IgD-negative memory B cell (primary cell): Measurements from ENCODE around the gene PKM. TPM values are rescaled to one million over a fixed set of nuclear protein-coding genes. Genes with fewer than 3 reads are reported as not detected.
A peak's percentile ranks its signal among the peaks of the same experiment; 100 is the strongest.
"Not testable (repeated sequence)": the region's sequence is repeated elsewhere in the genome, so short reads cannot be mapped to it uniquely, and the experiment has no call there.

ENCODE experiments used
- H3K27ac Mint-ChIP-seq, 3 donors: one replicate each; pipeline ENCODE4 v1.8.0; 2020 to 2022; ENCODE audit warnings: mild to moderate bottlenecking in 3 of 3, mixed read lengths in 3 of 3, moderate library complexity in 1 of 3
- H3K27me3 Mint-ChIP-seq: one replicate; pipeline ENCODE4 v1.8.0; 2021; ENCODE audit warnings: mixed read lengths
- H3K36me3 Mint-ChIP-seq: one replicate; pipeline ENCODE4 v1.8.0; 2020; ENCODE audit warnings: mild to moderate bottlenecking, mixed read lengths
- H3K4me1 Mint-ChIP-seq, 3 donors: one replicate each; pipeline ENCODE4 v1.8.0; 2020 to 2022; ENCODE audit warnings: mixed read lengths in 3 of 3, mild to moderate bottlenecking in 1 of 3
- H3K4me3 Mint-ChIP-seq, 4 donors: one replicate each; pipeline ENCODE4 v1.8.0; 2020 to 2022; ENCODE audit warnings: mild to moderate bottlenecking in 4 of 4, mixed read lengths in 4 of 4, moderate library complexity in 3 of 4
- H3K9me3 Mint-ChIP-seq, 3 donors: one replicate each; pipeline ENCODE4 v1.8.0; 2020 to 2021; ENCODE audit warnings: mixed read lengths in 3 of 3, mild to moderate bottlenecking in 1 of 3
- polyA plus RNA-seq: library from polyadenylated mRNA; unstranded; fragments of 300-500 nt; fragmentation: Illumina TruSeq; gene quantifications from one replicate; pipeline ENCODE4 v1.2.3, GENCODE V29; 2021

Gene PKM
- polyA plus RNA-seq, 1 donor from 2014 or later: 360 TPM

DNA sequence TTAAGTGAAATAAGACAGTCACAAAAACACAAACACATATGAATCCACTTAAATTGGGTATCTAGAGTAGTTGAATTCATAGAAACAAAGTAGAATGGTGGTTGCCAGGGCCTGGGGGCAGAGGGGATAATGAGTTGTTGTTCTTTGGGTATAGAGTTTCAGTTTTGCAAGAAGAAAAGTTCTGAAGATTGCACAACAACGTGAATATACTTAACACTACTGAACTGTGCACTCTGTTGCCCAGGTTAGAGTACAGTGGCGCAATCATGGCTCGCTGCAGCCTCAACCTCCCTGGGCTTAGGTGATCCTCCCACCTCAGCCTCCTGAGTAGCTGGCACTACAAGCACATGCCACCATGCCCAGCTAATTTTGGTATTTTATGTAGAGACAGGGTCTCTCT is 48.3 kb downstream of the PKM start:
- H3K27me3 Mint-ChIP-seq: peaks cover 28% of the 10 kb centered on the region
- H3K36me3 Mint-ChIP-seq: no peaks in the 10 kb centered on the region
- H3K27ac Mint-ChIP-seq: no peak overlapping the region
- H3K9me3 Mint-ChIP-seq: no peaks in the 10 kb centered on the region
- no peaks in the 10 kb centered on the region for H3K4me1 Mint-ChIP-seq
- no peak overlapping the region for H3K4me3 Mint-ChIP-seq

DNA sequence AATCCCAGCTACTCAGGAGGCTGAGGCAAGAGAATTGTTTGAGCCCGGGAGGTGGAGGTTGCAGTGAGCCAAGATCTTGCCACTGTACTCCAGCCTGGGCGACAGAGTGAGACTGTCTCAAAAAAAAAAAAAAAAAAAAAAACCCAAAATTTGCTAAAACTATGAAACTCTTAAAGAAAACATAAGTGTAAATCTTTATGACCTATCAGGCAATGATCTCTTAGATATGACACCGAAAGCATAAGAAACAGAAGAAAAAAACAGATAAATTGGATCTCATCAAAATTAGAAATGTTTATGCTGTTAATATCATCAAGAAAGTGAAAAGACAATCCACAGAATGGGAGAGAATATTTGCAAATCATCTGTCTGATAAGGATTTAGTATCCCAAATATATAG is 48.7 kb downstream of the PKM start:
- H3K27ac Mint-ChIP-seq: no peak overlapping the region
- H3K9me3 Mint-ChIP-seq: no peaks in the 10 kb centered on the region
- no peak overlapping the region for H3K4me3 Mint-ChIP-seq
- H3K4me1 Mint-ChIP-seq: no peaks in the 10 kb centered on the region
- H3K36me3 Mint-ChIP-seq: no peaks in the 10 kb centered on the region
- H3K27me3 Mint-ChIP-seq: peaks cover 28% of the 10 kb centered on the region

DNA sequence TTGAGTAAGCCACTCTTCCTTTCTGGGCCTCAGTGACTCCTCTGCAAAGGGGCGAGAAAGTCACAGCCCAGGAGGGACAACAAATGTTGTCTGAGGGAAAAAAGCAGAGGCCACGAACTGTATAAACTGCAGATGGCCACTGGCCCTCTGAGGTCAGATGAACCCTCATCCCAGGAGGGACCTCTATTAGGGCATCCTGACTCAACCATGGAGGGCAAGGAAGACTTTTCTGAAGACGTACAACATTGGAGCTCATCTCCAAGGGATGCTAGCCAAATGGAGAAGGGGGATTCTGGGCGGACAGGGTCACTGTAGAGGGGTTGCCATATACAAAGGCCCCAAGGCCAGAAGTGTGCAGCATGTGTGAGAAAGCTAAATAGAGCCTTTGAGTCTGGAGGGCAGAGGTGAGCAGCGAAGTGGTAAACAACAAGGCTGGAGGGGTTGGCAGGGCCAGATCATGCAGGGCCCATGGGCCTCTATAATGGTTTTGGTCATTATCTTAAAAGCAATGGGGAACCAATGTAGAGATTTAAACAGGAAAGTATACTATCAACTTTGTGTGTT is 50.1 kb downstream of the PKM start:
- H3K4me3 Mint-ChIP-seq: no peak overlapping the region

DNA sequence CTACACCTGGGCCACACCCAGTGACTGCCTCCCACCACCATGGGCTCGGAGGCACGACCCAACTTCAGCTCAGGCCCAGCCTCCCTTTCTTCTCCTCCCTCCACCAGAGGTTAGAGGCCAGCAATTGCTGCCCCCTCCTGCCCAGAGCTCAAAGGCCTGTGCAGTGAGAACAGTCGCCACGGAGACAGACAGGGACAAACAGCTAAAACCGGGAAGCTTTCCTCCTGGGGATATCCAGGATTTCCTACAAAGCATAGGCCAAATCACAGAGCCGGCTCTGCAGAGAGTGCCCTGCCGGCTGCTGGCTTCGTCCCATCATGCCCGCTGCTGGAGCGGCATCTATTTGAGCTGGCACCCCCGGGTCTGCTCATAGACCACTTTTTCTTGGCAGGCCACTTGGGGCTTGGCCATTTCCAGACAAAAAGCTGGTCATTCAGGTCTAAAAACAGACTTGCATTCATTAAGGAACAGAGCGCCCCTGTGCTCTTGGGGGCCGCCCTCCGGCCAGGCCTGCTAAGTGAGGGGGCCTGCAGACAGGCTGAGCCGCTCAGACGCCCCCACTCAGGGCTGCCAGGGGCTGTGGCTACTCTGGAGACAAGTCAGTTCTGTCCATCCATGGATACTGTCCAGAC is 50.9 kb downstream of the PKM start:
- Mint-ChIP-seq H3K9me3 (no peaks in the 10 kb centered on the region), H3K27ac (no peak overlapping the region), H3K27me3 (peaks cover 29% of the 10 kb centered on the region), H3K36me3 (no peaks in the 10 kb centered on the region), H3K4me3 (no peak overlapping the region), H3K4me1 (peaks cover 0 to 3% (median 0%) of the 10 kb centered on the region in 3 donors)

More for the DNA sequence above, 50.1 kb downstream of the PKM start:
- Mint-ChIP-seq H3K4me1 (no peaks in the 10 kb centered on the region), H3K36me3 (no peaks in the 10 kb centered on the region), H3K27ac (no peak overlapping the region), H3K9me3 (no peaks in the 10 kb centered on the region), H3K27me3 (peaks cover 29% of the 10 kb centered on the region)

DNA sequence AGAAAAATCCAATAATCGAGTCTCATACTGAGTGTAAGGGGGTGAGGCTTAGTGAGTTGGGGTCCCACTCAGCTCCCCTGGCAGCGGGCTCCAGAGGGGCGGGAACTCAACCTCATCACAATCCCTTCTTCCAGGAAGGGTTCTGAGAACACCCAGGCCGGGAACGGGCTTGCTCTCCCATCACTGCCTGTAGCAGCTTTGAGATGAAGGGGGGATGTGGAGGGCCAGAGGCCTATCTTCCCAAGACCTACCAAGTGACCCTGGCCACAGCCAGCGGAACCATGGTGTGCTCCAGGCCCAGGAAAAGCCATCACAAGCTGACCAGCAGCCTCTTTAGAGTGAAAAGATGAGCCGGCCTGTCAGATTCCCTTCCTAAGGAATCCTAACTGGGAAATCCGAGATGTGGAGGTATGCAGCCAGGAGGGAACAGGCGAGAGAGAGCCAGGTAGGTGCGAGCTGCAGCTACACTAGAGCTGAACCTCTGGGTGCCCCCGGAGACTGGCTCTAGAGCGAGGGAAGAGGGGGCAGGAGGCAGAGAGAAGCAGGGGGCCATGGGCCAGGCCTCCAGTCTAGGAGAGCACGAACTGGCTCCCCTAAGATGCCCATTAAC is 51.9 kb downstream of the PKM start:
- H3K36me3 Mint-ChIP-seq: no peaks in the 10 kb centered on the region
- H3K27me3 Mint-ChIP-seq: peaks cover 28% of the 10 kb centered on the region

DNA sequence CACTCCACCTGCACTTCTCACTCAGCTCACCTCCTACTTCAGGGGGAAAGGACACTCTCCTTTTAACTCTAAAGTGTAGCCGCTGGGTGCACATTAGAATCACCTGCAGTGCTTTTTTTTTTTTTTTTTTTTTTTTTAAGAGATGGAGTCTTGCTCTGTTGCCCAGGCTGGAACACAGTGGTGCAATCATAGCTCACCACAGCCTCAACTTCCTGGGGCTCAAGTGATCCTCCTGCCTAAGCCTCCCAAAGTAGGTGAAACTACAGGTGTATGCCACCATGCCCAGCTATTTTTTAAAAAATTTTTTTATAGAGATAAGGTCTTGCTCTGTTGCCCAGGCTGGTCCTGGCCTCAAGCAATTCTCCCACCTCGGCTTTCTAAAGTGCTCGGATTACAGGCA is 54.2 kb downstream of the PKM start:
- Mint-ChIP-seq H3K27ac (no peak overlapping the region), H3K9me3 (no peaks in the 10 kb centered on the region), H3K36me3 (no peaks in the 10 kb centered on the region)

More for the DNA sequence above, 51.9 kb downstream of the PKM start:
- Mint-ChIP-seq H3K27ac (no peak overlapping the region), H3K4me3 (no peak overlapping the region), H3K4me1 (peaks cover 0 to 3% (median 0%) of the 10 kb centered on the region in 3 donors), H3K9me3 (no peaks in the 10 kb centered on the region)

DNA sequence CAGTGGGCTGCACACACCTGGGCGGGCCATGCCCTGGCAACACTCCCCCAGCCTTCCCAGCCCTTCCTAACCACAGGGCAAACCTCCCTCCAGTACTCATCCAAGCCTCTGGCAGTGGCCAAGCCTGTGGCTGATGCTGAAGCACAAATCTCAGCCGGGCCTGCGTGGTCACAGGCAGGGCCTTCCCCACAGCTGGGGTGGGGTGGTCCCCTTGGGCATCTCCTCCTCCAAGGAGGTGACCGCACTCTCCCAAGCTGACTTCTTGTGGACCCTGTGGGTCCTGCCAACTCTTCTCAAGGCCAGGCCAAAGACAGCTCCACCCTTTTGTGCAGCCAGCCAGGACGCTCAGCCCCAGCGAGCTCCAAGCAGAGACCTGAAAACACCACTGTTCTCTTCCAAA is 54.8 kb downstream of the PKM start:
- H3K4me3 Mint-ChIP-seq: no peak overlapping the region
- H3K36me3 Mint-ChIP-seq: no peaks in the 10 kb centered on the region
- H3K4me1 Mint-ChIP-seq: peaks cover 0 to 3% (median 0%) of the 10 kb centered on the region in 3 donors
- no peak overlapping the region for H3K27ac Mint-ChIP-seq
- H3K27me3 Mint-ChIP-seq: peaks cover 13% of the 10 kb centered on the region
- H3K9me3 Mint-ChIP-seq: no peaks in the 10 kb centered on the region

More for the DNA sequence above, 54.2 kb downstream of the PKM start:
- Mint-ChIP-seq H3K4me3 (no peak overlapping the region), H3K4me1 (peaks cover 0 to 3% (median 0%) of the 10 kb centered on the region in 3 donors), H3K27me3 (peaks cover 16% of the 10 kb centered on the region)

DNA sequence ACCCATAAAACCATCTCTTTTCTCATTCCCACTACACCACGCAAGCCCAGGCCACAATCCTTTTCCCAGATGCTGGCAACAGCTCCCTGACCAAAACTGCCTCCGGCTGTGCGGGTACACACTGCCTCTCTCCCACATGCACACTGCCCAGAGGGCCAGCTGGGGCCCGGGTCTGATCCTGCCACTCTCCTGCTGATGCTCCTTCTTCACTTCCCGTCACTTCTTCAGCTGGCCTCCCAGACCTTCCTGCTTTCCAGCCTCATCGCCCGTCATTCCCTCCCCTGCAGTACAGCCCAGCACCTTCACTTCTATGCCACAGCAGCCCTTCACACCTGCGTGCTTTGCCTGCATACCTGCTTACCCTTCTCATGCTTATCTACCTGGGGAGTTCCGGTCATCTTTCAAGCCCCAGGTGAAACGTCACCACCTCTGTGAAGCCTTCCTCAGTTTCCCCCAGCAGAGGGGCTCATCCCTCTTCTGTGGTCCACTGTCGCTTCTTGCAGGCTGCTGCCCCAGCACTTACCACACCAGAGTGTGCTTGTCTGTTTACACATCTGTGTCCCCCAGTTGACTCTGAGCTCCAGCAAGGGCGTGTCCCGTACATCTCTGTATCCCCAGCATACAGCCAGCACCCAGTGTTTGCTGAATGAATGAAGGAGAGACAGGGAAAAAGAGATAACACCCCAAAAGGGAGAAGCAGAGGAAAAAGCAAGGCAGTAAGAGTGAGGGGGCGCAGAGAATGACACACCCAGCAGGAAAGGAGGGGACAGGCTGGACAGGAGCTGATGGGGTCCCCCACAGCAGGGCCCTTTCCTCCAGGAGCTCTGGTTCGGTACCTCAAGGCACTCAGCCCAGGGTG is 55.6 kb downstream of the PKM start:
- H3K27me3 Mint-ChIP-seq: peaks cover 8% of the 10 kb centered on the region
- no peaks in the 10 kb centered on the region for H3K36me3 Mint-ChIP-seq
- H3K4me1 Mint-ChIP-seq: peaks cover 0 to 3% (median 0%) of the 10 kb centered on the region in 3 donors
- H3K27ac Mint-ChIP-seq: no peak overlapping the region
- H3K4me3 Mint-ChIP-seq: no peak overlapping the region
- H3K9me3 Mint-ChIP-seq: no peaks in the 10 kb centered on the region

DNA sequence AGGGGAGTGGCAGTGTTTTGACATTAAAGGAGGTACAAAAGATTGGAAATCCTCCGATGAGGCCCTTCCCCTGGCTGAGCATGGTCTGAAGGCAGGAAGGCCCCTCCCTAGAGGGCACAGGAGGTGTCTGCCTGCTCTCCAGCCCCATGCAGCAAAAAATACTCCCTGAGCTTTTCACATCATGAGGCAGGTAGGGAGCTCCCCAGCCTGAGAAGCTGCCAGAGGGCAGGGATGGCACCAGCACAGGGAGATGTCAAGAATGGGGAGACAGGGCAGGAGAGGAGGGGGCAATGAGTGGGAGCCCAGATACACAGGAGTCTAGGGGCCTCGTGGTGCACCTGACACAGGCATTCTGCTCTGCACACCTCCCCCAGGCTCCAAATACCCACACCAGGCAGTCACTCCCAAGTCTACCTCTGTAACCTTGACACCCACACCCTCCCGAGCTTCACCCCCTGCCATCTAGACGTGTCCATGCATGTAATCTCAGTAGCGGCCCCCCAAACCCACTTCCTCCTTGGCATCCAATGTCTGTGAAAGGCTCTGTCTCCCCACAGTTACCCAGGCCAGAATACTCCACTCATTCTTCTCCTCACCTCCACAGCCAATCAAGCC is 56.3 kb downstream of the PKM start:
- Mint-ChIP-seq H3K27ac (no peak overlapping the region), H3K4me3 (no peak overlapping the region), H3K9me3 (no peaks in the 10 kb centered on the region), H3K4me1 (peaks cover 0 to 3% (median 0%) of the 10 kb centered on the region in 3 donors), H3K36me3 (no peaks in the 10 kb centered on the region), H3K27me3 (peaks cover 8% of the 10 kb centered on the region)

GRCh38 chr15:72173864-72174550 is 57.0 kb downstream of the PKM start:
- Mint-ChIP-seq H3K4me3 (no peak overlapping the region), H3K27me3 (peaks cover 8% of the 10 kb centered on the region), H3K36me3 (no peaks in the 10 kb centered on the region), H3K27ac (no peak overlapping the region), H3K4me1 (peaks cover 0 to 3% (median 0%) of the 10 kb centered on the region in 3 donors), H3K9me3 (no peaks in the 10 kb centered on the region)

DNA sequence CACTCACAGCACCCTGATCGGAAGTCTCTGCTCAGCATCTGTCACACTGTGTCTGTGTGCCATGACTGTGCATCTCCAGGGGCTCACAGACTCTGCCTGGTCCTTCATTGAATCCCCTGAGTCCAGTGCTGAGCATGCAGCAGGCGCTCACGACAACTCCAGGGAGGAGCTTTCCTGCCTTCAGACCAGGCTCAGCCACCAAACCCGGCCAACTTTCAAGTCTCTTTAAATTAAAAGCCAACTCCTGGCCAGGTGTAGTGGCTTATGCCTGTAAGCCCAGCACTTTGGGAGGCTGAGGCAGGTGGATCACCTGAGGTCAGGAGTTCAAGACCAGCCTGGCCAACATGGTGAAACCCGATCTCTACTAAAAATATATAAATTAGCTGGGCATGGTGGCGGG is 57.6 kb downstream of the PKM start:
- Mint-ChIP-seq H3K4me3 (no peak overlapping the region), H3K27me3 (peaks cover 8% of the 10 kb centered on the region), H3K36me3 (no peaks in the 10 kb centered on the region), H3K4me1 (peaks cover 0 to 3% (median 0%) of the 10 kb centered on the region in 3 donors), H3K9me3 (no peaks in the 10 kb centered on the region), H3K27ac (no peak overlapping the region)

- H3K4me3 Mint-ChIP-seq: no peak overlapping the region
- H3K4me1 Mint-ChIP-seq: peaks cover 0 to 3% (median 0%) of the 10 kb centered on the region in 3 donors
- H3K27ac Mint-ChIP-seq: no peak overlapping the region
- peaks cover 8% of the 10 kb centered on the region for H3K27me3 Mint-ChIP-seq
- no peaks in the 10 kb centered on the region for H3K9me3 Mint-ChIP-seq
- H3K36me3 Mint-ChIP-seq: no peaks in the 10 kb centered on the region
These were observed 58.2 kb downstream of the PKM start for GRCh38 chr15:72172796-72173195.

GRCh38 chr15:72171978-72172377 is 59.0 kb downstream of the PKM start:
- H3K4me3 Mint-ChIP-seq, H3K9me3 Mint-ChIP-seq, H3K36me3 Mint-ChIP-seq, H3K27ac Mint-ChIP-seq, H3K27me3 Mint-ChIP-seq, H3K4me1 Mint-ChIP-seq: not testable (repeated sequence)

DNA sequence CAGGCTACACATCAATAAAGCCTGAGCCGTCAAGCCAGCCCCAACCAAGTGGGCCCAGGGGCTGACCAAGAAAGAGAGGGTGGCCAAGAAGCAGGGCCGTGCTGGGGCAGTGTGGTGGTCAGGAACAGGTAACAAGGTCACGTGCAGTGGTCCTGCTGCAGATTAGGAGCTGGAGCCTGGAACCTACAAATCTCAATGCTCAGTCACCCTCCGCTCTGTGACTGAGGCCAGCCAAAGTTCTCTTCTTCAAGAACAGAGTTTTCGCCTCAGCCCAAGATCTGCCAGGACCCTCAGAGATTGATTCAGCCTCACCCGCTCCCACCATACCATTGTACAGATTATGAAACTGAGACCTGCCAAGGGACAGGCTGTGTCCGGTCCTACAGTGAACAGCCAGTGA is 60.3 kb downstream of the PKM start:
- Mint-ChIP-seq H3K27me3 (peaks cover 10% of the 10 kb centered on the region), H3K4me1 (peaks cover 0 to 3% (median 0%) of the 10 kb centered on the region in 3 donors), H3K36me3 (no peaks in the 10 kb centered on the region), H3K9me3 (no peaks in the 10 kb centered on the region), H3K4me3 (no peak overlapping the region), H3K27ac (peak overlapping the region in 1 of 3 donors; percentile 14)
